ENCODE results near the gene ELMOD1.

ELMOD1 gene

DNA sequence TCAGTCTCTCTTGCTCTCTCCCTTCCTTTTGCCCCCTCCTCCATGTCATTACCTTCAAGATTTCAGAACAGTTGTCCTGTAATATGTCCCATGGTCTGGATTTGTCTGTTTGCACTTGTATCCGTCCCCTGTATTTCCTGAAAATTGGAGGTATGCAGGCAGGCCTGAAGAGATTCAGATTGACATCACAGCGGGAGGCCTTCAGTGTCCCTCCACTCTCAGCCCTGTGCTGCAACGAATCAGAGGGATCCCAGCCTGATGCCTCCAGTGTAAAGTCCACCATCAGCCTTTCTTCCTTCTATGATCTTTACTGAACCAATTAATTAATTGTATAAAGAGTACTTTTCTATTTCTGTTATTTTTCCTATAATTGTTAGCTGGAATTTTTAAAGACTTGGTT, 57.3 kb downstream of the ELMOD1 start:
- DNase-seq (ENCODE audit: low spot score) (no peak), ATAC-seq (ENCODE audit: low read depth) (no peak)
- Histone ChIP-seq H3K36me3 (ENCODE audit: low read depth) (no peaks in the 10 kb centered on the region), H3K9me3 (ENCODE audit: severe bottlenecking) (no peaks in the 10 kb centered on the region), H3K4me3 (ENCODE audit: severe bottlenecking) (no peak overlapping the region), H3K27me3 (ENCODE audit: insufficient read depth, poor library complexity, severe bottlenecking) (no peaks in the 10 kb centered on the region), H3K27ac (ENCODE audit: poor library complexity, severe bottlenecking) (no peak overlapping the region), H3K4me1 (ENCODE audit: insufficient read depth, poor library complexity, severe bottlenecking) (no peaks in the 10 kb centered on the region)
- TF ChIP-seq, protein P1, sequence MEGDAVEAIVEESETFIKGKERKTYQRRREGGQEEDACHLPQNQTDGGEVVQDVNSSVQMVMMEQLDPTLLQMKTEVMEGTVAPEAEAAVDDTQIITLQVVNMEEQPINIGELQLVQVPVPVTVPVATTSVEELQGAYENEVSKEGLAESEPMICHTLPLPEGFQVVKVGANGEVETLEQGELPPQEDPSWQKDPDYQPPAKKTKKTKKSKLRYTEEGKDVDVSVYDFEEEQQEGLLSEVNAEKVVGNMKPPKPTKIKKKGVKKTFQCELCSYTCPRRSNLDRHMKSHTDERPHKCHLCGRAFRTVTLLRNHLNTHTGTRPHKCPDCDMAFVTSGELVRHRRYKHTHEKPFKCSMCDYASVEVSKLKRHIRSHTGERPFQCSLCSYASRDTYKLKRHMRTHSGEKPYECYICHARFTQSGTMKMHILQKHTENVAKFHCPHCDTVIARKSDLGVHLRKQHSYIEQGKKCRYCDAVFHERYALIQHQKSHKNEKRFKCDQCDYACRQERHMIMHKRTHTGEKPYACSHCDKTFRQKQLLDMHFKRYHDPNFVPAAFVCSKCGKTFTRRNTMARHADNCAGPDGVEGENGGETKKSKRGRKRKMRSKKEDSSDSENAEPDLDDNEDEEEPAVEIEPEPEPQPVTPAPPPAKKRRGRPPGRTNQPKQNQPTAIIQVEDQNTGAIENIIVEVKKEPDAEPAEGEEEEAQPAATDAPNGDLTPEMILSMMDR (IDR thresholded peaks at IDR 0.05; ENCODE audit: poor library complexity, severe bottlenecking): no peak

DNA sequence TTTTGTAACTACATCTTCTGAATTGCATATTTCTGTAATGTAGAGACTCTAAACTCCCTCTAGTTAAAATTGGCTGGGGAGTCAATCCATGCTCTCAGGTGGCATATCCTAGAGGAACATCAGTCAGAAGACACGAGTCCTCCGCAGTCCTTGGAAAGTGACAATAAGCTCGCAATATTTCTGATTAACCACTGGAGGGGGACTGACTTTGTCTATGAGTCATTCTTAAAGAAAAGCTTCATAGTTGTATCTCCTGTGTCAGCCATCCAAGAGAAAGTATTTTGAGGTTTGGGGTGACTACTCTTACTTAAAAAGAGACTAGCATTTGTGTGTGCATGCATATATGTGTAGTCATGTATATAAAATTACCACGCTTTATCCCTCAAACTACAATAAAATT, 60.7 kb downstream of the ELMOD1 start:
- no peaks in the 10 kb centered on the region for H3K4me1 ChIP-seq (ENCODE audit: insufficient read depth, poor library complexity, severe bottlenecking)
- TF ChIP-seq, protein P1 (IDR thresholded peaks at IDR 0.05; ENCODE audit: poor library complexity, severe bottlenecking): peak; percentile 10
- no peak for ATAC-seq (ENCODE audit: low read depth)

DNA sequence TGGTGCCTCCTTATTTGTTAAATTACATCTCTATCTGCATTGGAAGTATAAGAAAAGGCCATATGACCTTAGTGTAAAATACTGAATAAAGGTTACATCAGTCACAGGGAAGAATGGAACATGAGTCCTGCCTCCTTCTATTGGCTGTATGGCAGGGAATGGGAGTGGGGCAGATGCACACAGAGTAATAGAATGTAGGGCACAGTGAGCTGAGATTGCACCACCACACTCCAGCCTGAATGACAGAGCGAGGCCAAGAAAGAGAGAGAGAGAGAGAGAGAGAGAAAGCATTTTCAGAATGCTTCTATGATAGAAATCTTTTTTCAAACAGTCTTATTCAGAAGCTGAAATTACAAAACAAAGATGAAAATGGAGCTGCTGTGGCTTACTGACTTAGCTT, 62.1 kb downstream of the ELMOD1 start:
- H3K36me3 ChIP-seq (ENCODE audit: low read depth): no peaks in the 10 kb centered on the region

More for the DNA sequence above, 60.7 kb downstream of the ELMOD1 start:
- DNase-seq (ENCODE audit: low spot score): no peak
- no peaks in the 10 kb centered on the region for H3K27me3 ChIP-seq (ENCODE audit: insufficient read depth, poor library complexity, severe bottlenecking)
- no peaks in the 10 kb centered on the region for H3K36me3 ChIP-seq (ENCODE audit: low read depth)
- no peak overlapping the region for H3K27ac ChIP-seq (ENCODE audit: poor library complexity, severe bottlenecking)
- no peaks in the 10 kb centered on the region for H3K9me3 ChIP-seq (ENCODE audit: severe bottlenecking)
- H3K4me3 ChIP-seq (ENCODE audit: severe bottlenecking): no peak overlapping the region

DNA sequence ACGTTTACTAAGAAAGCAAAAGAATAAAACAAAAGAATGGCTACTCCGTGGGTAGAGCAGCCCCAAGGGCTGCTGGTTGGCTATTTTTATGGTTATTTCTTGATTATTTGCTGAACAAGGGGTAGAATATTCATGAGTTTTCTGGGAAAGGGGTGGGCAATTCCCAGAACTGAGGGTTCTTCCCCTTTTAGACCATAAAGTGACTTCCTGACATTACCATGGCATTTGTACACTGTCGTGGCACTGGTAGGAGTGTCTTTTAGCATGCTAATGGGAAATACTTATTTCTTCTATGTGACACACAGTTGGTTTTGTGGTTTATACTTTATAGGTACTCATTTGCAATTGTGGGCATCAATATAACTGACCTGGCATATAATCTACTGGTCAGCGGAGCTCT, 64.7 kb downstream of the ELMOD1 start:
- Histone ChIP-seq H3K9me3 (ENCODE audit: severe bottlenecking) (no peaks in the 10 kb centered on the region), H3K27me3 (ENCODE audit: insufficient read depth, poor library complexity, severe bottlenecking) (no peaks in the 10 kb centered on the region)
- ATAC-seq (ENCODE audit: low read depth): no peak

More for the DNA sequence above, 62.1 kb downstream of the ELMOD1 start:
- Histone ChIP-seq H3K27ac (ENCODE audit: poor library complexity, severe bottlenecking) (no peak overlapping the region), H3K27me3 (ENCODE audit: insufficient read depth, poor library complexity, severe bottlenecking) (no peaks in the 10 kb centered on the region), H3K9me3 (ENCODE audit: severe bottlenecking) (no peaks in the 10 kb centered on the region), H3K4me1 (ENCODE audit: insufficient read depth, poor library complexity, severe bottlenecking) (no peaks in the 10 kb centered on the region), H3K4me3 (ENCODE audit: severe bottlenecking) (no peak overlapping the region)
- TF ChIP-seq, protein P1 (IDR thresholded peaks at IDR 0.05; ENCODE audit: poor library complexity, severe bottlenecking): no peak
- no peak for ATAC-seq (ENCODE audit: low read depth)
- no peak for DNase-seq (ENCODE audit: low spot score)

DNA sequence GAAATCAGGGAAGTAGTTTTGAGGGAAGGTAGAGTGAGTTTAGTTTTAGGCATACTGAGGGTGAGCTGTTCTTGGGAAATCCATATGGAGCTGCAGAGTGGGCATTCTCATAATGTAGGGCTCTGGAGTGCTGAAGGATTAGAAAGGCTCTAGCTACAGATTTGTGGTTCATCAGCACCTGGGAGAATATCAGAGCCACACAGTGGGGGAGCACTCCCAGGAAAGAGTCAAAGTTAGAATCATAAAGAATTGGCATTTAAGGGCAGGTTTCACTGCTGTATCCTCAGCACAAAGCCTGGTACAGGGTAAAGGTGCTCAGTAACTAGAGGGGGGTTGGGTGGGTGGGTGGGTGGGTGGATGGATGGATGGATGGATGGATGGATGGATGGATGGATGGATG, 68.4 kb downstream of the ELMOD1 start:
- Histone ChIP-seq H3K4me3 (ENCODE audit: severe bottlenecking) (no peak overlapping the region), H3K27me3 (ENCODE audit: insufficient read depth, poor library complexity, severe bottlenecking) (no peaks in the 10 kb centered on the region), H3K4me1 (ENCODE audit: insufficient read depth, poor library complexity, severe bottlenecking) (no peaks in the 10 kb centered on the region), H3K36me3 (ENCODE audit: low read depth) (no peaks in the 10 kb centered on the region), H3K27ac (ENCODE audit: poor library complexity, severe bottlenecking) (no peak overlapping the region), H3K9me3 (ENCODE audit: severe bottlenecking) (no peaks in the 10 kb centered on the region)
- ATAC-seq (ENCODE audit: low read depth) (no peak), DNase-seq (ENCODE audit: low spot score) (no peak)
- TF ChIP-seq, protein P1 (IDR thresholded peaks at IDR 0.05; ENCODE audit: poor library complexity, severe bottlenecking): no peak

More for the DNA sequence above, 64.7 kb downstream of the ELMOD1 start:
- DNase-seq (ENCODE audit: low spot score): no peak
- H3K27ac ChIP-seq (ENCODE audit: poor library complexity, severe bottlenecking): no peak overlapping the region
- no peaks in the 10 kb centered on the region for H3K36me3 ChIP-seq (ENCODE audit: low read depth)
- H3K4me1 ChIP-seq (ENCODE audit: insufficient read depth, poor library complexity, severe bottlenecking): no peaks in the 10 kb centered on the region
- TF ChIP-seq, protein P1 (IDR thresholded peaks at IDR 0.05; ENCODE audit: poor library complexity, severe bottlenecking): no peak
- H3K4me3 ChIP-seq (ENCODE audit: severe bottlenecking): no peak overlapping the region
